Astrocyte (in vitro differentiated cells and primary cell): ENCODE data around the gene CCDC197. TPM values are rescaled to one million over a fixed set of nuclear protein-coding genes. Genes with fewer than 3 reads are reported as not detected.

ENCODE experiments used
- DNase-seq: peaks from one replicate; pipeline ENCODE4 v3.0.0-alpha.2; 2010; ENCODE audit warnings: low read depth
- FAIRE-seq: peaks from 2 replicates; lab custom pipeline; 2011; peaks lifted over from hg19 to GRCh38; lab: Jason Lieb, UNC
- H2AFZ ChIP-seq: 2 replicates; pipeline ENCODE4 v1.6.0; 2012; ENCODE audit warnings: low read depth, low read length, inconsistent platforms
- H3K27ac ChIP-seq: 2 replicates; pipeline ENCODE4 v1.5.1; 2011; ENCODE audit warnings: low read depth, low read length, inconsistent platforms
- H3K27me3 ChIP-seq: 2 replicates; pipeline ENCODE4 v1.6.0; 2011; ENCODE audit warnings: low read length, inconsistent platforms; ENCODE audit not compliant: insufficient read depth
- H3K36me3 ChIP-seq: 2 replicates; pipeline ENCODE4 v1.5.1; 2011; ENCODE audit warnings: low read length, inconsistent platforms; ENCODE audit not compliant: insufficient read depth
- H3K4me1 ChIP-seq: 2 replicates; pipeline ENCODE4 v1.5.1; 2011; ENCODE audit warnings: low read length, inconsistent platforms; ENCODE audit not compliant: insufficient read depth
- H3K4me2 ChIP-seq: 2 replicates; pipeline ENCODE4 v1.6.0; 2012; ENCODE audit warnings: low read length, inconsistent platforms
- H3K4me3 ChIP-seq: 2 replicates; pipeline ENCODE4 v1.5.1; 2011; ENCODE audit warnings: low read depth, mild to moderate bottlenecking, low read length, inconsistent platforms; ENCODE audit not compliant: insufficient read depth
- H3K79me2 ChIP-seq: 2 replicates; pipeline ENCODE4 v1.6.0; 2012; ENCODE audit warnings: mild to moderate bottlenecking, low read length, inconsistent platforms; ENCODE audit not compliant: insufficient read depth
- H3K9ac ChIP-seq: 2 replicates; pipeline ENCODE4 v1.6.0; 2012; ENCODE audit warnings: mild to moderate bottlenecking, low read length, inconsistent platforms
- H3K9me3 ChIP-seq: 2 replicates; pipeline ENCODE4 v1.5.1; 2012; ENCODE audit warnings: low read depth, mild to moderate bottlenecking, low read length, inconsistent platforms; ENCODE audit not compliant: insufficient read depth
- H4K20me1 ChIP-seq: 2 replicates; pipeline ENCODE4 v1.6.0; 2012; ENCODE audit warnings: low read length, inconsistent platforms; ENCODE audit not compliant: insufficient read depth
- H3K27ac Mint-ChIP-seq: one replicate; pipeline ENCODE4 v1.8.0; 2021; ENCODE audit warnings: mild to moderate bottlenecking, mixed read lengths; ENCODE audit not compliant: unreplicated experiment
- H3K27me3 Mint-ChIP-seq: one replicate; pipeline ENCODE4 v1.8.0; 2021; ENCODE audit warnings: low read depth, mixed read lengths; ENCODE audit not compliant: unreplicated experiment
- H3K36me3 Mint-ChIP-seq: one replicate; pipeline ENCODE4 v1.8.0; 2021; ENCODE audit warnings: low read depth, mixed read lengths; ENCODE audit not compliant: unreplicated experiment
- H3K4me1 Mint-ChIP-seq: one replicate; pipeline ENCODE4 v1.8.0; 2021; ENCODE audit warnings: low read depth, mixed read lengths; ENCODE audit not compliant: unreplicated experiment
- H3K4me3 Mint-ChIP-seq: one replicate; pipeline ENCODE4 v1.8.0; 2021; ENCODE audit warnings: mild to moderate bottlenecking, moderate library complexity, mixed read lengths; ENCODE audit not compliant: unreplicated experiment
- H3K9me3 Mint-ChIP-seq: one replicate; pipeline ENCODE4 v1.8.0; 2021; ENCODE audit warnings: mild to moderate bottlenecking, mixed read lengths; ENCODE audit not compliant: unreplicated experiment
- EZH2 ChIP-seq: IDR thresholded peaks from 2 replicates; pipeline ENCODE4 v1.6.1; 2012; ENCODE audit warnings: mild to moderate bottlenecking, low read length, inconsistent platforms; ENCODE audit not compliant: insufficient read depth
- total RNA-seq: library from RNA; stranded (reverse); gene quantifications from 2 replicates; pipeline ENCODE4 v1.2.1, GENCODE V29; 2021
- TF ChIP-seq, protein P1 (sequence below): IDR thresholded peaks from 2 replicates; pipeline ENCODE4 v1.5.1; 2011; ENCODE audit warnings: low read depth, mild to moderate bottlenecking, inconsistent platforms, low read length, moderate library complexity; ENCODE audit not compliant: insufficient read depth

The CCDC197 gene
- total RNA-seq, 1 donor from 2014 or later: not detected

- H3K36me3 Mint-ChIP-seq: peaks cover 4% of the 10 kb centered on the region
- H3K9me3 Mint-ChIP-seq: peaks cover 2% of the 10 kb centered on the region
- peaks cover 25% of the 10 kb centered on the region for H3K4me1 ChIP-seq
- no peak for DNase-seq
- H3K27me3 ChIP-seq: no peaks in the 10 kb centered on the region
- H3K4me3 Mint-ChIP-seq: no peak overlapping the region
- H3K27ac Mint-ChIP-seq: no peak overlapping the region
- no peak for FAIRE-seq
- no peaks in the 10 kb centered on the region for H3K27me3 Mint-ChIP-seq
- H2AFZ ChIP-seq: no peak overlapping the region
- no peaks in the 10 kb centered on the region for H3K36me3 ChIP-seq
- H3K4me1 Mint-ChIP-seq: no peaks in the 10 kb centered on the region
- H3K79me2 ChIP-seq: no peaks in the 10 kb centered on the region
- no peak overlapping the region for H3K4me3 ChIP-seq
- no peak overlapping the region for H3K9ac ChIP-seq
- H3K27ac ChIP-seq: no peak overlapping the region
- no peak overlapping the region for H3K4me2 ChIP-seq
- H3K9me3 ChIP-seq: no peaks in the 10 kb centered on the region
- TF ChIP-seq, protein P1, sequence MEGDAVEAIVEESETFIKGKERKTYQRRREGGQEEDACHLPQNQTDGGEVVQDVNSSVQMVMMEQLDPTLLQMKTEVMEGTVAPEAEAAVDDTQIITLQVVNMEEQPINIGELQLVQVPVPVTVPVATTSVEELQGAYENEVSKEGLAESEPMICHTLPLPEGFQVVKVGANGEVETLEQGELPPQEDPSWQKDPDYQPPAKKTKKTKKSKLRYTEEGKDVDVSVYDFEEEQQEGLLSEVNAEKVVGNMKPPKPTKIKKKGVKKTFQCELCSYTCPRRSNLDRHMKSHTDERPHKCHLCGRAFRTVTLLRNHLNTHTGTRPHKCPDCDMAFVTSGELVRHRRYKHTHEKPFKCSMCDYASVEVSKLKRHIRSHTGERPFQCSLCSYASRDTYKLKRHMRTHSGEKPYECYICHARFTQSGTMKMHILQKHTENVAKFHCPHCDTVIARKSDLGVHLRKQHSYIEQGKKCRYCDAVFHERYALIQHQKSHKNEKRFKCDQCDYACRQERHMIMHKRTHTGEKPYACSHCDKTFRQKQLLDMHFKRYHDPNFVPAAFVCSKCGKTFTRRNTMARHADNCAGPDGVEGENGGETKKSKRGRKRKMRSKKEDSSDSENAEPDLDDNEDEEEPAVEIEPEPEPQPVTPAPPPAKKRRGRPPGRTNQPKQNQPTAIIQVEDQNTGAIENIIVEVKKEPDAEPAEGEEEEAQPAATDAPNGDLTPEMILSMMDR: no peak
- TF ChIP-seq EZH2: no peak
- no peaks in the 10 kb centered on the region for H4K20me1 ChIP-seq
Measured at GRCh38 chr14:94030571-94030970, 33.5 kb downstream of the CCDC197 start.

GRCh38 chr14:94031161-94031882 lies 34.2 kb downstream of the CCDC197 start:
- peaks cover 4% of the 10 kb centered on the region for H3K36me3 Mint-ChIP-seq
- Histone ChIP-seq H3K36me3 (no peaks in the 10 kb centered on the region), H3K27me3 (no peaks in the 10 kb centered on the region), H3K9me3 (no peaks in the 10 kb centered on the region), H2AFZ (no peak overlapping the region), H3K4me3 (no peak overlapping the region), H3K9ac (no peak overlapping the region), H3K4me1 (peaks cover 21% of the 10 kb centered on the region), H3K79me2 (no peaks in the 10 kb centered on the region), H3K4me2 (no peak overlapping the region), H4K20me1 (peaks cover 7% of the 10 kb centered on the region), H3K27ac (no peak overlapping the region)
- no peak for FAIRE-seq
- H3K27me3 Mint-ChIP-seq: no peaks in the 10 kb centered on the region
- peaks cover 2% of the 10 kb centered on the region for H3K9me3 Mint-ChIP-seq
- TF ChIP-seq EZH2: no peak
- no peaks in the 10 kb centered on the region for H3K4me1 Mint-ChIP-seq
- DNase-seq: no peak
- no peak overlapping the region for H3K4me3 Mint-ChIP-seq
- H3K27ac Mint-ChIP-seq: no peak overlapping the region

- Histone ChIP-seq H3K36me3 (no peaks in the 10 kb centered on the region), H3K9me3 (no peaks in the 10 kb centered on the region), H4K20me1 (peaks cover 13% of the 10 kb centered on the region), H2AFZ (no peak overlapping the region), H3K27me3 (no peaks in the 10 kb centered on the region), H3K79me2 (no peaks in the 10 kb centered on the region), H3K9ac (no peak overlapping the region), H3K4me2 (no peak overlapping the region), H3K4me1 (peaks cover 21% of the 10 kb centered on the region), H3K4me3 (no peak overlapping the region), H3K27ac (no peak overlapping the region)
- FAIRE-seq (no peak), DNase-seq (no peak)
- TF ChIP-seq EZH2: no peak
- TF ChIP-seq, protein P1: no peak
- H3K4me3 Mint-ChIP-seq: no peak overlapping the region
- no peaks in the 10 kb centered on the region for H3K4me1 Mint-ChIP-seq
- H3K36me3 Mint-ChIP-seq: peaks cover 4% of the 10 kb centered on the region
- no peaks in the 10 kb centered on the region for H3K27me3 Mint-ChIP-seq
- H3K27ac Mint-ChIP-seq: no peak overlapping the region
- peaks cover 2% of the 10 kb centered on the region for H3K9me3 Mint-ChIP-seq
Measured at GRCh38 chr14:94031883-94032279, 34.8 kb downstream of the CCDC197 start.
